GM12875 (cell line): ENCODE results near the gene SNX15.

ENCODE experiments used
- H3K4me3 ChIP-seq: one replicate; pipeline ENCODE4 v1.5.1; 2011; ENCODE audit warnings: low read depth, low read length, control low read depth
- CTCF ChIP-seq: IDR thresholded peaks from 2 replicates; pipeline ENCODE4 v1.5.1; 2011; ENCODE audit warnings: low read depth, mild to moderate bottlenecking, control low read depth, inconsistent platforms, low read length, moderate library complexity, borderline replicate concordance; ENCODE audit not compliant: insufficient read depth

Gene SNX15

GRCh38 chr11:65008016-65008415 is 19.2 kb upstream of the SNX15 start:
- TF ChIP-seq CTCF = no peak
- H3K4me3 ChIP-seq = no peak overlapping the region

- TF ChIP-seq CTCF = no peak
- no peak overlapping the region for H3K4me3 ChIP-seq
These were observed 18.4 kb upstream of the SNX15 start for GRCh38 chr11:65008873-65009272.

- peak overlapping the region; percentile 87 for H3K4me3 ChIP-seq
- TF ChIP-seq CTCF = peak; percentile 79
These were observed 13.9 kb upstream of the SNX15 start for GRCh38 chr11:65013130-65013887.

GRCh38 chr11:65013888-65014725 is 13.1 kb upstream of the SNX15 start, which contains the start of gene ARL2:
Gene ARL2 (plus strand): TSS chr11:65014160. CDS start chr11:65014208, 48 bp downstream.
- peak within 1 kb of the TSS; percentile 87 for H3K4me3 ChIP-seq
- TF ChIP-seq CTCF = peak; percentile 92

GRCh38 chr11:65014726-65015227 is 12.5 kb upstream of the SNX15 start:
- H3K4me3 ChIP-seq = peak overlapping the region; percentile 87
- TF ChIP-seq CTCF = no peak

- H3K4me3 ChIP-seq = no peak overlapping the region
- no peak for TF ChIP-seq CTCF
These were observed 10.5 kb upstream of the SNX15 start for GRCh38 chr11:65016705-65017104.
